ENCODE measurements around the gene METTL17.

Gene METTL17

GRCh38 chr14:21024585-21025370, 35.0 kb downstream of the METTL17 start, which contains the start of gene NDRG2:
Gene NDRG2 (minus strand): TSS chr14:21025061. CDS start chr14:21023315, 1,746 bp downstream.
- DNase-seq (ENCODE audit: low spot score) (peak; percentile 78), ATAC-seq (ENCODE audit: low read depth) (peak; percentile 72)
- no peaks in the 10 kb centered on the region for H3K36me3 ChIP-seq (ENCODE audit: low read depth)
- H3K27ac ChIP-seq (ENCODE audit: poor library complexity, severe bottlenecking) = no peak within 1 kb of the TSS
- no peak for TF ChIP-seq CTCF (IDR thresholded peaks at IDR 0.05; ENCODE audit: poor library complexity, severe bottlenecking)
- H3K4me3 ChIP-seq (ENCODE audit: severe bottlenecking) = peak within 1 kb of the TSS; percentile 47
- no peaks in the 10 kb centered on the region for H3K27me3 ChIP-seq (ENCODE audit: insufficient read depth, poor library complexity, severe bottlenecking)
- H3K9me3 ChIP-seq (ENCODE audit: severe bottlenecking) = no peaks in the 10 kb centered on the region
- H3K4me1 ChIP-seq (ENCODE audit: insufficient read depth, poor library complexity, severe bottlenecking) = no peaks in the 10 kb centered on the region

- H3K36me3 ChIP-seq (ENCODE audit: low read depth) = no peaks in the 10 kb centered on the region
- no peak for ATAC-seq (ENCODE audit: low read depth)
- no peaks in the 10 kb centered on the region for H3K9me3 ChIP-seq (ENCODE audit: severe bottlenecking)
- no peak overlapping the region for H3K27ac ChIP-seq (ENCODE audit: poor library complexity, severe bottlenecking)
- H3K27me3 ChIP-seq (ENCODE audit: insufficient read depth, poor library complexity, severe bottlenecking) = no peaks in the 10 kb centered on the region
- no peak for DNase-seq (ENCODE audit: low spot score)
- no peak for TF ChIP-seq CTCF (IDR thresholded peaks at IDR 0.05; ENCODE audit: poor library complexity, severe bottlenecking)
- H3K4me1 ChIP-seq (ENCODE audit: insufficient read depth, poor library complexity, severe bottlenecking) = no peaks in the 10 kb centered on the region
- peak overlapping the region; percentile 47 for H3K4me3 ChIP-seq (ENCODE audit: severe bottlenecking)
Observed at GRCh38 chr14:21025371-21026273, 35.8 kb downstream of the METTL17 start.

GRCh38 chr14:21026274-21026987, 36.7 kb downstream of the METTL17 start:
- no peak for TF ChIP-seq CTCF (IDR thresholded peaks at IDR 0.05; ENCODE audit: poor library complexity, severe bottlenecking)
- Histone ChIP-seq H3K27ac (ENCODE audit: poor library complexity, severe bottlenecking) (no peak overlapping the region), H3K4me1 (ENCODE audit: insufficient read depth, poor library complexity, severe bottlenecking) (no peaks in the 10 kb centered on the region), H3K4me3 (ENCODE audit: severe bottlenecking) (no peak overlapping the region), H3K9me3 (ENCODE audit: severe bottlenecking) (no peaks in the 10 kb centered on the region), H3K27me3 (ENCODE audit: insufficient read depth, poor library complexity, severe bottlenecking) (no peaks in the 10 kb centered on the region), H3K36me3 (ENCODE audit: low read depth) (no peaks in the 10 kb centered on the region)
- ATAC-seq (ENCODE audit: low read depth) (no peak), DNase-seq (ENCODE audit: low spot score) (no peak)

- Histone ChIP-seq H3K27me3 (ENCODE audit: insufficient read depth, poor library complexity, severe bottlenecking) (no peaks in the 10 kb centered on the region), H3K36me3 (ENCODE audit: low read depth) (no peaks in the 10 kb centered on the region), H3K4me3 (ENCODE audit: severe bottlenecking) (no peak overlapping the region), H3K4me1 (ENCODE audit: insufficient read depth, poor library complexity, severe bottlenecking) (no peaks in the 10 kb centered on the region), H3K27ac (ENCODE audit: poor library complexity, severe bottlenecking) (no peak overlapping the region), H3K9me3 (ENCODE audit: severe bottlenecking) (no peaks in the 10 kb centered on the region)
- no peak for TF ChIP-seq CTCF (IDR thresholded peaks at IDR 0.05; ENCODE audit: poor library complexity, severe bottlenecking)
- DNase-seq (ENCODE audit: low spot score) = no peak
- ATAC-seq (ENCODE audit: low read depth) = 0 out of 3 replicates have a peak, but pooled peaks have one; percentile 14
Observed at GRCh38 chr14:21026988-21027315, 37.2 kb downstream of the METTL17 start.

Measured in RWPE2 (cell line).